ENCODE data around the gene RFWD3. TPM values are rescaled to one million over a fixed set of nuclear protein-coding genes. Genes with fewer than 3 reads are reported as not detected.

Gene RFWD3
- total and polyA plus RNA-seq, 2 of the 13 experiments (the other 11 are each of a cell fraction or from before 2014, with no cell fraction given), result 23.4 to 62.6 TPM

DNA sequence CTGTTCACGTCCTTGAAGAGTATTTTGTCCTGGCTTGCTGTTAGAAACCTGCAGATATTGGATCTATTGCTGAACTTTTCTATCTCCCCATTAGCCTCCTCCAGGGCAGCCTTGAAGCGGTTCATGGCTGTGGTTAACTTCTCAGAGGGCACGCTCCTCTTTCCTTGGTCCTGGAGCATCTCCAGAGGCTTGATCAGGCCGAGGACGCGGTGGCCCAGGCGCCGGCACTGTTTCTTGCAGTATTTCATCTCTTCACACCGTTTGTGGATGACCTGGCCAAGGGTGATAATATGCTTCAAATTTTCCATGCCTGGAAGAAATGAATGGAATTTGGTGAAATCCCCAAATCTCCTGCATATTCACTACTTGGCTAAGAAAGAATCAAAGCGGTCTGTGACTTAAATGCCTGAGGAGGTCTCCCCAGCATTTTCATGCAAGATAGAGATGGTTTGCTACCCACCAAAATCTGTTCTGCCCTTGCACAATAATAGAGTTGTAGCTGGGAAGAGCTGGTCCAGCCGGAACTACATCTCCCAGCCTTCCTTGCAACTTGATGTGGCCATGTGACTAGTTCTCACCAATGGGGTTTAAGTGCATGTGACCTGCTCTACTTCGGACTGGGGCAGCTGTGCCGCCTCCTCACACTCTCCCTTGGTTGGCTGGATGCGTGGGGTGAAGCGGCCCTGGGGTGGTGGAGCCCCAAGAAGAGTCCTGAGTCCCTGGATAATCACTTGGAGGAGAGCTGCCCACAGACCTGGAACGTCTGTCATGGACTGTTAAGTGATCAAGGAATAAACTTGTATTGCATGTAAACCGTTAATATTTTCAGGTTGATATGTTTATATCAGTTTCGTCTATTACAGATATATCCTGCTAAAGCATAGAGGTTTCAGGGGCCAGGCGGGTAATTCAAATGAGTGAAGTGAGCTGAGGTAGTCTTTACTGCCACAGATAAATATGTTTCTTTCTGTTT is 29.1 kb upstream of the RFWD3 start (continued):
- TF ChIP-seq KLF12 (CRISPR knock-in tag; IDR thresholded peaks at IDR 0.05; ENCODE audit: borderline replicate concordance) (no peak), ZFP82 (CRISPR knock-in tag; IDR thresholded peaks at IDR 0.05; ENCODE audit: borderline replicate concordance) (no peak), FOSL2 (CRISPR knock-in tag; IDR thresholded peaks at IDR 0.05) (peak; percentile 36), THAP8 (CRISPR knock-in tag; IDR thresholded peaks at IDR 0.05; ENCODE audit: borderline replicate concordance) (no peak), REPIN1 (CRISPR knock-in tag; IDR thresholded peaks at IDR 0.05; ENCODE audit: borderline replicate concordance, low read depth) (peak; percentile 29; the same call in 1 of the 2 replicates), TRAFD1 (CRISPR knock-in tag; IDR thresholded peaks at IDR 0.05; ENCODE audit: borderline replicate concordance) (no peak), FOXK1 (CRISPR knock-in tag; IDR thresholded peaks at IDR 0.05; ENCODE audit: borderline replicate concordance, low read depth) (peak; percentile 88; the same call in 1 of the 2 replicates), HNRNPH1 (optimal IDR thresholded peaks at IDR 0.05; ENCODE audit: low read depth, low read length) (no peak), XRCC5 (optimal IDR thresholded peaks at IDR 0.05; ENCODE audit: low read length) (peak; percentile 77), ZNF547 (CRISPR knock-in tag; IDR thresholded peaks at IDR 0.05) (peak; percentile 54; the same call in 1 of the 2 replicates), SNAPC2 (CRISPR knock-in tag; IDR thresholded peaks at IDR 0.05) (0 out of 2 replicates have a peak, but pooled peaks have one; percentile 41), ZNF720 (CRISPR knock-in tag; IDR thresholded peaks at IDR 0.05) (no peak)
- TF ChIP-seq, protein P1, sequence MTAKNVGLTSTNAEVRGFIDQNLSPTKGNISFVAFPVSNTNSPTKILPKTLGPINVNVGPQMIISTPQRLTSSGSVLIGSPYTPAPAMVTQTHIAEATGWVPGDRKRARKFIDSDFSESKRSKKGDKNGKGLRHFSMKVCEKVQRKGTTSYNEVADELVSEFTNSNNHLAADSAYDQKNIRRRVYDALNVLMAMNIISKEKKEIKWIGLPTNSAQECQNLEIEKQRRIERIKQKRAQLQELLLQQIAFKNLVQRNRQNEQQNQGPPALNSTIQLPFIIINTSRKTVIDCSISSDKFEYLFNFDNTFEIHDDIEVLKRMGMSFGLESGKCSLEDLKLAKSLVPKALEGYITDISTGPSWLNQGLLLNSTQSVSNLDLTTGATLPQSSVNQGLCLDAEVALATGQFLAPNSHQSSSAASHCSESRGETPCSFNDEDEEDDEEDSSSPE (CRISPR knock-in tag; IDR thresholded peaks at IDR 0.05), result peak; percentile 83
- TF ChIP-seq, protein P2, sequence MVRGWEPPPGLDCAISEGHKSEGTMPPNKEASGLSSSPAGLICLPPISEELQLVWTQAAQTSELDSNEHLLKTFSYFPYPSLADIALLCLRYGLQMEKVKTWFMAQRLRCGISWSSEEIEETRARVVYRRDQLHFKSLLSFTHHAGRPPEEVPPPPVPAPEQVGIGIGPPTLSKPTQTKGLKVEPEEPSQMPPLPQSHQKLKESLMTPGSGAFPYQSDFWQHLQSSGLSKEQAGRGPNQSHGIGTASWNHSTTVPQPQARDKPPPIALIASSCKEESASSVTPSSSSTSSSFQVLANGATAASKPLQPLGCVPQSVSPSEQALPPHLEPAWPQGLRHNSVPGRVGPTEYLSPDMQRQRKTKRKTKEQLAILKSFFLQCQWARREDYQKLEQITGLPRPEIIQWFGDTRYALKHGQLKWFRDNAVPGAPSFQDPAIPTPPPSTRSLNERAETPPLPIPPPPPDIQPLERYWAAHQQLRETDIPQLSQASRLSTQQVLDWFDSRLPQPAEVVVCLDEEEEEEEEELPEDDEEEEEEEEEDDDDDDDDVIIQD (CRISPR knock-in tag; IDR thresholded peaks at IDR 0.05; ENCODE audit: low read depth), result peak; percentile 92
- TF ChIP-seq, protein P3, sequence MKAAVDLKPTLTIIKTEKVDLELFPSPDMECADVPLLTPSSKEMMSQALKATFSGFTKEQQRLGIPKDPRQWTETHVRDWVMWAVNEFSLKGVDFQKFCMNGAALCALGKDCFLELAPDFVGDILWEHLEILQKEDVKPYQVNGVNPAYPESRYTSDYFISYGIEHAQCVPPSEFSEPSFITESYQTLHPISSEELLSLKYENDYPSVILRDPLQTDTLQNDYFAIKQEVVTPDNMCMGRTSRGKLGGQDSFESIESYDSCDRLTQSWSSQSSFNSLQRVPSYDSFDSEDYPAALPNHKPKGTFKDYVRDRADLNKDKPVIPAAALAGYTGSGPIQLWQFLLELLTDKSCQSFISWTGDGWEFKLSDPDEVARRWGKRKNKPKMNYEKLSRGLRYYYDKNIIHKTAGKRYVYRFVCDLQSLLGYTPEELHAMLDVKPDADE (CRISPR knock-in tag; IDR thresholded peaks at IDR 0.05), result no peak
- TF ChIP-seq, protein P4, sequence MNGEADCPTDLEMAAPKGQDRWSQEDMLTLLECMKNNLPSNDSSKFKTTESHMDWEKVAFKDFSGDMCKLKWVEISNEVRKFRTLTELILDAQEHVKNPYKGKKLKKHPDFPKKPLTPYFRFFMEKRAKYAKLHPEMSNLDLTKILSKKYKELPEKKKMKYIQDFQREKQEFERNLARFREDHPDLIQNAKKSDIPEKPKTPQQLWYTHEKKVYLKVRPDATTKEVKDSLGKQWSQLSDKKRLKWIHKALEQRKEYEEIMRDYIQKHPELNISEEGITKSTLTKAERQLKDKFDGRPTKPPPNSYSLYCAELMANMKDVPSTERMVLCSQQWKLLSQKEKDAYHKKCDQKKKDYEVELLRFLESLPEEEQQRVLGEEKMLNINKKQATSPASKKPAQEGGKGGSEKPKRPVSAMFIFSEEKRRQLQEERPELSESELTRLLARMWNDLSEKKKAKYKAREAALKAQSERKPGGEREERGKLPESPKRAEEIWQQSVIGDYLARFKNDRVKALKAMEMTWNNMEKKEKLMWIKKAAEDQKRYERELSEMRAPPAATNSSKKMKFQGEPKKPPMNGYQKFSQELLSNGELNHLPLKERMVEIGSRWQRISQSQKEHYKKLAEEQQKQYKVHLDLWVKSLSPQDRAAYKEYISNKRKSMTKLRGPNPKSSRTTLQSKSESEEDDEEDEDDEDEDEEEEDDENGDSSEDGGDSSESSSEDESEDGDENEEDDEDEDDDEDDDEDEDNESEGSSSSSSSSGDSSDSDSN (CRISPR knock-in tag; IDR thresholded peaks at IDR 0.05), result peak; percentile 33; the same call in 1 of the 2 replicates

Measured in HepG2 (cell line).